SH-SY5Y (cell line): Measurements from ENCODE around the gene LTBP3.

Experiments
- GATA2 ChIP-seq: IDR thresholded peaks from 2 replicates; pipeline ENCODE4 v1.6.1; 2011; ENCODE audit warnings: mild to moderate bottlenecking, low read depth, low read length
- GATA3 ChIP-seq: IDR thresholded peaks from 2 replicates; pipeline ENCODE4 v1.6.1; 2011; ENCODE audit warnings: low read depth, mild to moderate bottlenecking, low read length, moderate library complexity

DNA sequence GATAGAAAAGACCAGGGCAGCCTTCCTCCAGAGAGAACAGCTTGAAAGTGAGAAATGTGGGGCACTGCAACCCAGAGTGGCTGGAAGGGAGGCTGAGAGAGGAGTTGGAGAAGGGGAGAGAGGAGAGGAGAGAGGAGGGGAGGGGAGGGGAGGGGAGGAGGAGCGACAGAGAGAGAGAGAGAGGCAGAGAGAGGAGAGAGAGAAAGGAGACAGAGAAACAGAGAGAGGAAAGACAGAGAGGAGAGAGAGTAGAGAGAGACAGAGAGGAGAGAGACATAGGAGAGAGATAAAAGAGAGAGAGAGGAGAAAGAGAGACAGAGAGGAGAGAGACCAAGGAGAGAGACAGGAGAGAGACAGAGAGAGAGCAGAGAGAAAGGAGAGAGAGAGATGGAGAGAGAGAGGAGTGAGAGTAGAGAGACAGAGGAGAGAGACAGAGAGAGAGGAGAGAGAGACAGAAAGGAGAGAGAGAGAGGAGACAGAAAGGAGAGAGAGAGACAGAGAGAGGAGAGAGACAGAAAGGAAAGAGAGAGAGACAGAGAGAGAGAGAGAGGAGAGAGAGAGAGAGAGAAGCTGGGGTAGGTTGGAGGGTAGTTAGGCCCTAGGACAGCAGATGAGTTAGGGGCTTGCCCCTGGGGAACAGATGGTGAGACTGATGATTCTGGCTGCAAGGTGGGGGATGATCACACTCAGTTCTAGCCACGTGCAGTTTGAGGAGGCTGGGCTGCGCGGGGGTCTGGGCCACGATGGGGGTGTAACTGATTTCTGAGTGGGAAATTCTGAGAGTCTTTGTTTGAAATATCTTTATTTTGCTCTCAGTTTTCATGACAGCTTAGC, 41.8 kb downstream of the LTBP3 start:
- TF ChIP-seq GATA2 (no peak), GATA3 (no peak)
